HFFc6 (cell line): ENCODE results near the gene GADL1. TPM values are rescaled to one million over a fixed set of nuclear protein-coding genes. Genes with fewer than 3 reads are reported as not detected.

Source experiments
- DNase-seq: peaks from one replicate; pipeline ENCODE4 v3.0.0-alpha.2; 2018
- H3K27ac Mint-ChIP-seq: 2 replicates; pipeline ENCODE4 v1.8.0; 2020; ENCODE audit warnings: mild to moderate bottlenecking, mixed read lengths
- H3K27me3 Mint-ChIP-seq: 2 replicates; pipeline ENCODE4 v1.8.0; 2021; ENCODE audit warnings: mild to moderate bottlenecking, moderate library complexity, mixed read lengths; ENCODE audit not compliant: insufficient read depth
- H3K36me3 Mint-ChIP-seq: 2 replicates; pipeline ENCODE4 v1.8.0; 2021; ENCODE audit warnings: low read depth, mixed read lengths
- H3K4me1 Mint-ChIP-seq: 2 replicates; pipeline ENCODE4 v1.8.0; 2020; ENCODE audit warnings: low read depth, mixed read lengths
- H3K4me3 Mint-ChIP-seq: 2 replicates; pipeline ENCODE4 v1.8.0; 2020; ENCODE audit warnings: mild to moderate bottlenecking, moderate library complexity, mixed read lengths
- H3K9me3 Mint-ChIP-seq: 2 replicates; pipeline ENCODE4 v1.8.0; 2020; ENCODE audit warnings: mild to moderate bottlenecking, mixed read lengths
- CTCF ChIP-seq: fragments of 200-600 bp; sonication (generic); IDR thresholded peaks from 2 replicates; pipeline ENCODE4 v1.5.0; 2021; ENCODE audit warnings: antibody characterized with exemption, mild to moderate bottlenecking
- total RNA-seq, 6 experiments: library from RNA; stranded (reverse); fragmentation: NEBNext Ultra II Directional; extraction: Animal tissue kit (Norgen Biotek cat#: 25700); gene quantifications; 2 replicates in 1 of 6; 3 replicates in 5 of 6; pipeline ENCODE4 v1.2.3, GENCODE V29; 2021

GADL1 gene
- total RNA-seq, 6 experiments from 2014 or later, result not detected

GRCh38 chr3:30918761-30919160, 24.3 kb upstream of the GADL1 start:
- Mint-ChIP-seq H3K27me3 (peaks cover 14% of the 10 kb centered on the region), H3K36me3 (peaks cover 15% of the 10 kb centered on the region), H3K9me3 (peaks cover 29% of the 10 kb centered on the region), H3K27ac (no peak overlapping the region), H3K4me1 (peaks cover 13% of the 10 kb centered on the region), H3K4me3 (no peak overlapping the region)
- DNase-seq, result no peak
- TF ChIP-seq CTCF, result no peak

- Mint-ChIP-seq H3K4me3 (no peak overlapping the region), H3K27ac (no peak overlapping the region), H3K9me3 (peaks cover 22% of the 10 kb centered on the region), H3K4me1 (peaks cover 12% of the 10 kb centered on the region), H3K27me3 (peaks cover 20% of the 10 kb centered on the region), H3K36me3 (peaks cover 15% of the 10 kb centered on the region)
- DNase-seq, result no peak
- no peak for TF ChIP-seq CTCF
Observed at GRCh38 chr3:30915782-30916181, 21.3 kb upstream of the GADL1 start.

- Mint-ChIP-seq H3K4me3 (no peak overlapping the region), H3K36me3 (peaks cover 6% of the 10 kb centered on the region; the same call in 1 of the 2 replicates), H3K27me3 (peaks cover 28% of the 10 kb centered on the region), H3K27ac (no peak overlapping the region), H3K4me1 (peaks cover 12% of the 10 kb centered on the region), H3K9me3 (peaks cover 11% of the 10 kb centered on the region)
- TF ChIP-seq CTCF, result no peak
- no peak for DNase-seq
Observed at GRCh38 chr3:30914696-30915095, 20.2 kb upstream of the GADL1 start.

GRCh38 chr3:30913176-30913575, 18.7 kb upstream of the GADL1 start:
- Mint-ChIP-seq H3K27me3 (peaks cover 25% of the 10 kb centered on the region), H3K36me3 (no peaks in the 10 kb centered on the region), H3K27ac (no peak overlapping the region), H3K4me1 (peaks cover 12% of the 10 kb centered on the region), H3K4me3 (no peak overlapping the region), H3K9me3 (no peaks in the 10 kb centered on the region)
- DNase-seq, result no peak
- TF ChIP-seq CTCF, result no peak

GRCh38 chr3:30912301-30912700, 17.8 kb upstream of the GADL1 start:
- H3K27ac Mint-ChIP-seq, result no peak overlapping the region

More at GRCh38 chr3:30912301-30912700, 17.8 kb upstream of the GADL1 start:
- H3K4me1 Mint-ChIP-seq, result peaks cover 12% of the 10 kb centered on the region
- no peak for DNase-seq
- peaks cover 17% of the 10 kb centered on the region for H3K27me3 Mint-ChIP-seq
- no peaks in the 10 kb centered on the region for H3K36me3 Mint-ChIP-seq
- H3K4me3 Mint-ChIP-seq, result no peak overlapping the region
- H3K9me3 Mint-ChIP-seq, result no peaks in the 10 kb centered on the region
- TF ChIP-seq CTCF, result no peak
